Measurements from ENCODE around the gene TPP2. TPM values are rescaled to one million over a fixed set of nuclear protein-coding genes. Genes with fewer than 3 reads are reported as not detected.

The TPP2 gene
- total RNA-seq, 1 experiment from 2014 or later, result 36.7 TPM

- POLR2A ChIA-PET, result no interaction called here
- no TSS peak for BruUV-seq (replicated peaks)
- peaks cover 4 to 8% of the 10 kb centered on the region in 2 experiments; a peak in 3 of 4 replicates for H3K36me3 ChIP-seq (ENCODE audit: control insufficient read depth in 1 of 2, insufficient read depth in 2 of 2, low read length in 2 of 2)
- no peaks in the 10 kb centered on the region for H3K9me2 ChIP-seq (ENCODE audit: insufficient read depth)
- H2AFZ ChIP-seq (ENCODE audit: low read depth, low read length, poor library complexity, severe bottlenecking), result no peak overlapping the region
- H3K27ac ChIP-seq (ENCODE audit: low read depth, low read length), result no peak overlapping the region
- no peak overlapping the region for H3K9ac ChIP-seq (ENCODE audit: low read length)
- H3K4me1 ChIP-seq (ENCODE audit: control insufficient read depth in 1 of 2, insufficient read depth in 2 of 2, low read length in 2 of 2), result no peaks in the 10 kb centered on the region
- H3K4me2 ChIP-seq (ENCODE audit: low read length), result no peak overlapping the region
- H4K20me1 ChIP-seq (ENCODE audit: insufficient read depth), result no peaks in the 10 kb centered on the region
- CTCF ChIA-PET, result no interaction called here
- ATAC-seq (no peak), DNase-seq (ENCODE audit: low read depth, low spot score) (no peak)
- TF ChIP-seq ZBTB33 (IDR thresholded peaks at IDR 0.05; ENCODE audit: extremely low read depth, insufficient replicate concordance, low read length) (no peak), SIN3A (IDR thresholded peaks at IDR 0.05; ENCODE audit: low read depth) (no peak), RAD21 (IDR thresholded peaks at IDR 0.05; ENCODE audit: low read depth) (no peak), SP1 (IDR thresholded peaks at IDR 0.05; ENCODE audit: low read depth) (no peak), ELF1 (IDR thresholded peaks at IDR 0.05; ENCODE audit: borderline replicate concordance, low read depth) (no peak)
- TF ChIP-seq, protein P1, sequence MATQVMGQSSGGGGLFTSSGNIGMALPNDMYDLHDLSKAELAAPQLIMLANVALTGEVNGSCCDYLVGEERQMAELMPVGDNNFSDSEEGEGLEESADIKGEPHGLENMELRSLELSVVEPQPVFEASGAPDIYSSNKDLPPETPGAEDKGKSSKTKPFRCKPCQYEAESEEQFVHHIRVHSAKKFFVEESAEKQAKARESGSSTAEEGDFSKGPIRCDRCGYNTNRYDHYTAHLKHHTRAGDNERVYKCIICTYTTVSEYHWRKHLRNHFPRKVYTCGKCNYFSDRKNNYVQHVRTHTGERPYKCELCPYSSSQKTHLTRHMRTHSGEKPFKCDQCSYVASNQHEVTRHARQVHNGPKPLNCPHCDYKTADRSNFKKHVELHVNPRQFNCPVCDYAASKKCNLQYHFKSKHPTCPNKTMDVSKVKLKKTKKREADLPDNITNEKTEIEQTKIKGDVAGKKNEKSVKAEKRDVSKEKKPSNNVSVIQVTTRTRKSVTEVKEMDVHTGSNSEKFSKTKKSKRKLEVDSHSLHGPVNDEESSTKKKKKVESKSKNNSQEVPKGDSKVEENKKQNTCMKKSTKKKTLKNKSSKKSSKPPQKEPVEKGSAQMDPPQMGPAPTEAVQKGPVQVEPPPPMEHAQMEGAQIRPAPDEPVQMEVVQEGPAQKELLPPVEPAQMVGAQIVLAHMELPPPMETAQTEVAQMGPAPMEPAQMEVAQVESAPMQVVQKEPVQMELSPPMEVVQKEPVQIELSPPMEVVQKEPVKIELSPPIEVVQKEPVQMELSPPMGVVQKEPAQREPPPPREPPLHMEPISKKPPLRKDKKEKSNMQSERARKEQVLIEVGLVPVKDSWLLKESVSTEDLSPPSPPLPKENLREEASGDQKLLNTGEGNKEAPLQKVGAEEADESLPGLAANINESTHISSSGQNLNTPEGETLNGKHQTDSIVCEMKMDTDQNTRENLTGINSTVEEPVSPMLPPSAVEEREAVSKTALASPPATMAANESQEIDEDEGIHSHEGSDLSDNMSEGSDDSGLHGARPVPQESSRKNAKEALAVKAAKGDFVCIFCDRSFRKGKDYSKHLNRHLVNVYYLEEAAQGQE (IDR thresholded peaks at IDR 0.05; ENCODE audit: low read depth), result no peak
- RAD21 ChIA-PET (ENCODE audit: low non-redundant PET in 1 of 2, low total read pairs in 2 of 2, uncharacterized antibody in 2 of 2, unreplicated experiment in 2 of 2), result no interaction called here
- intact Hi-C loops (cut with micrococcal nuclease), result no loop called here
- no peak overlapping the region for H3K4me3 ChIP-seq (replicated peaks in 1 of 2; ENCODE audit: low read depth in 1 of 2, low read length in 2 of 2)
- H3K27me3 ChIP-seq (ENCODE audit: insufficient read depth, low read length), result no peaks in the 10 kb centered on the region
- no peaks in the 10 kb centered on the region for H3K9me3 ChIP-seq (ENCODE audit: control insufficient read depth in 1 of 2, insufficient read depth in 1 of 2, low read depth in 1 of 2, low read length in 2 of 2)
- H3K79me2 ChIP-seq (ENCODE audit: insufficient read depth, low read length), result no peaks in the 10 kb centered on the region
Observed at GRCh38 chr13:102683637-102684036, 86.9 kb downstream of the TPP2 start.
